Skin epidermis (tissue), 12 donors: ENCODE measurements around the gene DST.
A peak's percentile ranks its signal among the peaks of the same experiment; 100 is the strongest.

ENCODE experiments used
- H3K27ac ChIP-seq, 21 experiments: fragments of 200-600 bp; sonication (generic) in 11 of 21; one replicate each; pipeline ENCODE4 v1.5.0; 2020; ENCODE audit warnings: mild to moderate bottlenecking in 3 of 21, inconsistent platforms in 2 of 21, moderate library complexity in 2 of 21
- H3K4me3 ChIP-seq, 7 experiments: fragments of 200-600 bp; sonication (generic) in 2 of 7; one replicate each; pipeline ENCODE4 v1.5.0; 2020; ENCODE audit warnings: inconsistent platforms in 2 of 7, mild to moderate bottlenecking in 2 of 7, moderate library complexity in 1 of 7

DST gene

GRCh38 chr6:56475736-56476457, 166.8 kb downstream of the DST start:
- Histone ChIP-seq H3K4me3 (no peak overlapping the region), H3K27ac (no peak overlapping the region)

DNA sequence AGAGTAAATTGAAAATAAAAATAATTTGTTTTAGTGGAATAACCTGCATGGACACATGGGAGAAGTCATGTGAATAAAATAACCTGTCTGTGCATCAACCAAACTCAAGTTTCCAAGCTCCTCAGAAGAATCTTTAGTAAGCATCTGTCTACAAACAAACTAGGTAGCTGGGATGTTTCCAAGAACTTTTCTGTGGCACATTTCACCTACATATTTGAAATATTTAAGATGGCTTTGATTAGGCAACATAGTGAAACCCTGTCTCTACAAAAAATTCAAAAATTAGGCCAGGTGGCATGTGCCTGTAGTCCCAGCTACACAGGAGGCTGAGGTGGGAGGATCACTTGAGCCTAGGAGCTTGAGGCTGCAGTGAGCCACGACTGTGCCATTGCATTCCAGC, 168.2 kb downstream of the DST start:
- Histone ChIP-seq H3K4me3 (no peak overlapping the region), H3K27ac (no peak overlapping the region)

DNA sequence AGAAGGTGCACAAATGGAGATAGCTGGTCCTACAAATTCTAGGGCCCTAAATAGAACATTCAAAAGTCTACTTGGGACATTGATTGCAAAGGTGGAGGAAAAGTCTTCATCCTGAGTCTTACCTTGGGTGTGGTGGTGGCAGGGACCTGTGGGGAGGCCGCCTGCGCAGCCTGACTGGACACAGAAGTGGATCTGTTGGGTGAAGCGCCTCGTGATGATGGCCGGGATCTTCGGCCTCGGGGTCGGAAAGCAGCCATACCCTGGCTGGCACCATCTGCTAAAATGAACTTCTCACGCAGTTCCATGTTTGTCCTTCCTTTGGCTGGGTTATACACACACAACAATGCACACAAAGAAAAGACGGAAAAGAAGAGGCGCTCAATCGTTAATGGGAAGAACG, 179.2 kb downstream of the DST start:
- H3K27ac ChIP-seq, result no peak overlapping the region
- H3K4me3 ChIP-seq, result no peak overlapping the region

GRCh38 chr6:56459030-56459805, 183.5 kb downstream of the DST start:
- H3K27ac ChIP-seq, result no peak overlapping the region
- no peak overlapping the region for H3K4me3 ChIP-seq

GRCh38 chr6:56458324-56458884, 184.3 kb downstream of the DST start:
- H3K4me3 ChIP-seq, result no peak overlapping the region
- H3K27ac ChIP-seq, result no peak overlapping the region

GRCh38 chr6:56456785-56457184, 185.9 kb downstream of the DST start:
- peak overlapping the region in 1 of 21 experiments; percentile 2 for H3K27ac ChIP-seq
- H3K4me3 ChIP-seq, result no peak overlapping the region

- H3K27ac ChIP-seq, result peak overlapping the region in 1 of 21 experiments; percentile 39
These were observed 191.6 kb downstream of the DST start for GRCh38 chr6:56450882-56451739.

DNA sequence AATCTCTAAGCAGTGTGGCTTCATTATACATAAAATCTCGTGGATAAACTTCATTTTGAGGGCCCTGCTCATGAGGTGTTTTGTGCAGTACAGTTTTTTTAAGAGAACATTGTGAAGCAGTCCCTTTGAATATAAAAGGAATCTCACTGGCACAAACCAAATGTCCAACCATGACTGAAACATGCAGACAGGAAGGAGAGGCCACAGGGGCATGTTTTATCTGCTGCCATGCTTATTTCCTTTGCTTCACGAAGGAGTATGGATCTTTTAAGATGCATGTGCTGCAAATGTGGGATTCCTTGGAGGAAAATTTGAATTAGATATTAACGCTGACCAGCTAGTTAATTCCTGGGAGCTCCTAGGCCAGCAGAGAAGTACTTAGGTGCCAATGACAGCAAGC, 192.3 kb downstream of the DST start:
- no peak overlapping the region for H3K4me3 ChIP-seq
- no peak overlapping the region for H3K27ac ChIP-seq

More at GRCh38 chr6:56450882-56451739, 191.6 kb downstream of the DST start:
- H3K4me3 ChIP-seq, result no peak overlapping the region

- Histone ChIP-seq H3K27ac (no peak overlapping the region), H3K4me3 (no peak overlapping the region)
These were observed 194.6 kb downstream of the DST start for GRCh38 chr6:56448046-56448445.

DNA sequence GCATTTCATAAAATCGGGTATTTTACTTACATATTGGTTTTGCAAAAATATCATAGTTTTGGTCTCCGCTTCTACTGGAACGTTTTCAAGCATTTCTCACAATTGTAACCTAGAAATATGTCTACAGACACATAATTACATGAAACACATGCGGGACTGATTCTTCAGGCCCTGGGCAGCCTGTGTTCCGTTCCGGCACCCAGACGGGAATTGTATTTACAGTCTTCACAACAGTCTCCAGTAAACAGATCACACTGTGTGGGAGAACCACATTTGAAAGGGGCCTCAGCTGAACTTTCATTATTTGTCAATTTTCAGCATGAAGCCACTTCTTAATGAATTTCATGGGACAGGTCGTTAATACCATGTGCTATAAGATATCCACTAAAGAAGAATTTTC, 196.9 kb downstream of the DST start:
- peak overlapping the region in 3 of 21 experiments; percentile 2 to 67 (median 7) for H3K27ac ChIP-seq
- H3K4me3 ChIP-seq, result no peak overlapping the region

- H3K4me3 ChIP-seq, result no peak overlapping the region
- no peak overlapping the region for H3K27ac ChIP-seq
These were observed 197.8 kb downstream of the DST start for GRCh38 chr6:56444855-56445254.

- H3K27ac ChIP-seq, result no peak overlapping the region
- no peak overlapping the region for H3K4me3 ChIP-seq
These were observed 202.1 kb downstream of the DST start for GRCh38 chr6:56440551-56440981.

DNA sequence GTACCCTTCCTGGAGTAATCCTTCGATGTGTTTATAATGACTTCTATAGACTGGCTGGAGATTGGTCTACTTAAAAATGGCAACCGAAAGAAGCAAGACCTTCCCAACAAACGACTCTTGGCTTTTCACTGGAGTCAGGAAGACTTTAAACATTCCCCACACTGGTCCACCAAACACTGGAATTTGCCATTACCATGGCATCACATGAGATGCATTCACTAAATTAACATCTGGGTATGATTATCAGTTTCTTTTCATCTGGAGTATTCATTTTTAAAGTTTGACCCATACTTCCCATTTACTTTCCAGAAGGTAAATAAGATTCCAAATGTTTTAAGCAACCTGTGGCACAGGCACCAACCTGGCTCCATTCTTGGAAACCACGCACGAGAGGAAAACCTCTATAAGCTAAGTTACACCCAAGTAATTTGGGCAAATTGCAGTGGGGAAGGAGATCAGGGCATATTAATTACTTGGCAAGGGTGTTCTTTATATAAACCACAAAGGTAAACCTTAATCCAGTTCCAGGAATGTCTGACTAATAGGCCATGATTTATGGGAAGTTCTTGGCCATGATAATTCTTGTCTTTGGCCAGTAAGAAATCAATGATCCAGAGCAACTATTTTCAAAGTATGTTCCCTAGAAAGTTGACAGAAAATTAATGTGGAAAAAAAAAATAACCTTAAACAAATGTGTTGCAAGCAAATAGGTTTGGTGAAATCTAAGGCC, 205.4 kb downstream of the DST start:
- Histone ChIP-seq H3K4me3 (no peak overlapping the region), H3K27ac (peak overlapping the region in 2 of 21 experiments; percentile 30 to 33)

- H3K27ac ChIP-seq, result peak overlapping the region in 1 of 21 experiments; percentile 32
- no peak overlapping the region for H3K4me3 ChIP-seq
These were observed 206.9 kb downstream of the DST start for GRCh38 chr6:56435754-56436153.

DNA sequence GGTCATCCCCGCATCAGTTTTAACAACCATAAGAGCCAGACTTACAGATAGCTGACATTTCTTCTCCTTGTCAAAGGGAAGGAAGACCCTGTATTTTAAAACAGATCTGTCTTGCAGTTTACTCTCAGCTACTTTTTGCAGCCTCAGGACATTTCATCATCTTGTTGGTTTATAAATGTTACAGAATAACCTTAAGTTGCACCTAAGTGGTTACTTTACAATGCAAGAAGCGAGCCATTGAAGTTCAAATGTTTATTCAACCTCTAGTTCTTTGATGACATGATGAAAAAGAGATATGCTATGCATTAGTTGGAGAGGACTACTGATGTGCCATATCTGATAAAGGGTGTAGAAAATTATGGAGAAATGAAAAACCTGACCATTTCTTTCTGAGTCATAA, 207.4 kb downstream of the DST start:
- H3K4me3 ChIP-seq, result no peak overlapping the region
- peak overlapping the region in 1 of 21 experiments; percentile 32 for H3K27ac ChIP-seq

GRCh38 chr6:56434606-56435005, 208.1 kb downstream of the DST start:
- H3K4me3 ChIP-seq, result no peak overlapping the region
- H3K27ac ChIP-seq, result no peak overlapping the region

- H3K27ac ChIP-seq, result no peak overlapping the region
- H3K4me3 ChIP-seq, result no peak overlapping the region
These were observed 209.6 kb downstream of the DST start for GRCh38 chr6:56433119-56433518.

DNA sequence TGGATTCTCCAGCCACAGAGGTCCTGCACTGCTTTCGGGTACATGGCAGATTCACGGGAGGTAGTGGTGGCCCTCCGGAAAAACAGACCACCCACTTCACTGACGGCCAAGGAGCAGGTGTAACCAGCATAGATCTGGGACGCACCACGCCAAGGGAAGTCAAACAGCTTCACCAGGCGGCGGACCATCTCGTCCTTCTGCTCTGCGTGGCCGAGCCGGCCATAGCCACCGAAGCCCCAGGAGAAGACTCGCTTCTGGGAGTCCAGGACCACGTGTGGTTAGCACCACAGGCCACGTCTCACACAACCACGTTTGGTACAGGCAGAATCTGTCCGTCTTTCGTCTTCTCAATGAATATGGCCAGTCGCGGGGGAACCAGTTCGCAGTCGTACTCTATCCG, 210.5 kb downstream of the DST start:
- Histone ChIP-seq H3K27ac (no peak overlapping the region), H3K4me3 (no peak overlapping the region)
